ENCODE data around the gene DNAJC8.

The DNAJC8 gene, protein sequence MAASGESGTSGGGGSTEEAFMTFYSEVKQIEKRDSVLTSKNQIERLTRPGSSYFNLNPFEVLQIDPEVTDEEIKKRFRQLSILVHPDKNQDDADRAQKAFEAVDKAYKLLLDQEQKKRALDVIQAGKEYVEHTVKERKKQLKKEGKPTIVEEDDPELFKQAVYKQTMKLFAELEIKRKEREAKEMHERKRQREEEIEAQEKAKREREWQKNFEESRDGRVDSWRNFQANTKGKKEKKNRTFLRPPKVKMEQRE

DNA sequence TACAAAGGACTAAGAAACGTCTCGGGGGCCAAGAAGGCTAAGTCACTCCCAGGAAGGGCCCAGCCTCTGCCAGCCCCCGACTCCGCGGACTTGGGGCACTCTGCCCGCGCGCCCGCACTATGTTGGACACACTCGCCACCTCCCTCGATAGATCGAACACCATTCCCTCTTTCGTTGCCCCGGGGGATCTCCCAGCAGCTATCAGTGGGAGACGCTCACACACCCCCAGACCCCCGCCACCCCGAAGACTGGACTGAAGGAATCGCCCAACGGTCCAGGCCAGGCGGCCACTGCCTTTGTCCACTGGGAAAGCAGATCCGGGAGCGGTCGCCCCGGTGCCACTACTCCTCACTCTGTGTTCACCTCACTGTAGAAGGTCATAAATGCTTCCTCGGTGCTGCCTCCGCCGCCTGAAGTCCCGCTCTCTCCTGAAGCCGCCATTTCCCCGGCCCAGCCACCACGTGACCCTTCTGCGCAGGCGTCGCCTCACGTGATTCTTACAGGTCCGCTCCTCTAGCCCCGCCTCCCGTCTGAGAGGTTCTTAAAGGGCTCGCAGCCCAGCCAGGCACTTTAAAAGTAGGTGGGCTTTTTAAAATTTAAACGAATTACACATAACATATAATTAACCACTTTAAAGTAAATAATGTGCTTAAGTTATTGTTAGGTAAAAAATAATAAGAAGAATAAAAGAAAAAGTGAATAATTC is at the start of gene DNAJC8:
Gene DNAJC8 (minus strand): TSS at position 472 of the 706 bp plus-strand sequence. CDS start 31 bp downstream, at position 441.
- DNase-seq (ENCODE audit: low read depth in 2 of 2, low spot score in 1 of 2) = peak; percentile 92 to 96

DNA sequence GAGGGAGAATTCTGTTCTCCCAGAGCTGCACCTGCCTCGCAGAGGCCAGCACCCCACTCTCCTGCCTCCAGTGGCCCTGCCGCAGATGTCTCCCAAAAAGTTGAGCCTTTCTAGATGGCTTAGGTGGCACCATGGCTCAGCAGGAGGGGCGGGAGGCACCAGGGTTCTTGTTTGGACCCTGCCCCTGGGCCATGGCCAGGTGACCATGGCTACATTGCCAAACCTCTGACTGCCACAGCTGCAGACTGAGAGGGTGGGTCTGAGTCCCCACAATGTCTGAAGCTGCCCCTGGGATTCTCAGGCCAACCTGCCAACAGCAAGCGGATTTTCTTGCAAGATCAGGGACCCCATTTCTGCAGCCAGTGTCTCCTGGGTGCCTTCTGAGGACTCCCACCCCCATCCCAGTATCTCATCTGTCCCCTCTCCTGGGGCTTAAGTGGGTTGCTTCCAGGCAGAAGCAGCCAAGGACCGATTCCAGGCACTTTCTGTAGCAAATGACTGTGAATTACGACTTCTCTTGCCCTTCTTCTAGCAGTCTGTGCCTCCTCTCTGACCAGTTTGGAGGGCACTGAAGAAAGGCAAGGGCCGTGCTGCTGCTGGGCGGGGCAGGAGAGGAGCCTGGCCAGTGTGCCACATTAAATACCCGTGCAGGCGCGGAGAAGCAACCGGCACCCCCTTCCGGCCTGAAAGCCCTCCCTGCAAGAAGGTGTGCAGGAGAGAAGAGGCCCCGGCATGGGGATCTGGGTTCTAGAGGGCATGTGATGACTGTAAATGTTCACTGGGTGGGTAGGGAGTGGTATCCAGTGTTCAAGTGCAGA is 49.0 kb upstream of the DNAJC8 start:
- DNase-seq (ENCODE audit: low read depth in 2 of 2, low spot score in 1 of 2) = no peak

DNA sequence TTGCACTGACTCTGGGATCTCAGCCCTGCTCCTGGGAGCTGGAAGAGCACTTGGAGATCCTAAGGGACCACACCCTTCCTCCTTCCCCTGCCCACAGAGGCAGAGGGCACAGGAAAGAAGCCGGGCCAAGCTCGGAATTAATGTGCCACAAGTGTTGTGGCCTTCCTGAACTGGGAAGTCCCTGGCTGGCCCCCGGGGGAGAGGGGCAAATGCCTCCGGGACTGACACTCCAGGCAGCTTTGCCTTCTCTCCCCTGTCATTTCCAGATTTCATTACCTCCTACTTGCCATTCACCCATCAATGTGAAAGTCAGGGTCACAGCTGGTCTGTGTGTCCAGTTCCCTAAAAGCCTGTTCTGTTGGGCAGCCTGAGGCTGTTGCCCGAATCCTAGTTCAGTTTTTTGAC is 48.1 kb upstream of the DNAJC8 start:
- no peak for DNase-seq (ENCODE audit: low read depth in 2 of 2, low spot score in 1 of 2)

- no peak for DNase-seq (ENCODE audit: low read depth in 2 of 2, low spot score in 1 of 2)
Measured at GRCh38 chr1:28280501-28280900, 47.7 kb upstream of the DNAJC8 start.

GRCh38 chr1:28279721-28280120 is 46.9 kb upstream of the DNAJC8 start:
- no peak for DNase-seq (ENCODE audit: low read depth in 2 of 2, low spot score in 1 of 2)

- DNase-seq (ENCODE audit: low read depth in 2 of 2, low spot score in 1 of 2) = no peak
Measured at GRCh38 chr1:28278763-28279162, 45.9 kb upstream of the DNAJC8 start.

DNA sequence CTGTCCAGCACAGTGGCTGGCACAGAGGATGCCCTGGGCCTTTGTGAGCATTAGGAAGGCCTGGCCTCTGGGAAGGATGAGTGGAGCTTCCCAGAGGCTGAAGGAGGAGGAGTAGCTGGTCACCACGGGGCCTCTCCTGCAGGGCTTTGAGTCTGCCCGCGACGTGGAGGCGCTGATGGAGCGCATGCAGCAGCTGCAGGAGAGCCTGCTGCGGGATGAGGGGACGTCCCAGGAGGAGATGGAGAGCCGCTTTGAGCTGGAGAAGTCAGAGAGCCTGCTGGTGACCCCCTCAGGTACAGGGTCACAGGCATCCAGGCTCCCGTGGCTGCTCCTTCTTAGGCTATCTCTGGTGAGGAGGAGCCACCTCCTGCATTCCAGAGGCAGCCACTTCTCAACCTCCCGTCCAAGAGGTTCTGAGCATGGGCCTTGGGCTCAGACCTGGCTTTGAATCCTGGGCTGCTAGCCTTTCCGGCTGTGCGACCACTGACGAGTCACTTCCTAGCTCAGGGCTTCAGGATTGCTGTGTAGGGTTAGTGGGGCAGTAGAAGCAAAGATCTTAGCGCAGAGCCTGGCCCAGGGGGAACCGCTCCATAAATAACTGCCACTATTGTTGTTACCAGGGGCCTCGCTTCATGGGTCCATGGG is 40.5 kb upstream of the DNAJC8 start:
- DNase-seq (ENCODE audit: low read depth in 2 of 2, low spot score in 1 of 2) = no peak

DNA sequence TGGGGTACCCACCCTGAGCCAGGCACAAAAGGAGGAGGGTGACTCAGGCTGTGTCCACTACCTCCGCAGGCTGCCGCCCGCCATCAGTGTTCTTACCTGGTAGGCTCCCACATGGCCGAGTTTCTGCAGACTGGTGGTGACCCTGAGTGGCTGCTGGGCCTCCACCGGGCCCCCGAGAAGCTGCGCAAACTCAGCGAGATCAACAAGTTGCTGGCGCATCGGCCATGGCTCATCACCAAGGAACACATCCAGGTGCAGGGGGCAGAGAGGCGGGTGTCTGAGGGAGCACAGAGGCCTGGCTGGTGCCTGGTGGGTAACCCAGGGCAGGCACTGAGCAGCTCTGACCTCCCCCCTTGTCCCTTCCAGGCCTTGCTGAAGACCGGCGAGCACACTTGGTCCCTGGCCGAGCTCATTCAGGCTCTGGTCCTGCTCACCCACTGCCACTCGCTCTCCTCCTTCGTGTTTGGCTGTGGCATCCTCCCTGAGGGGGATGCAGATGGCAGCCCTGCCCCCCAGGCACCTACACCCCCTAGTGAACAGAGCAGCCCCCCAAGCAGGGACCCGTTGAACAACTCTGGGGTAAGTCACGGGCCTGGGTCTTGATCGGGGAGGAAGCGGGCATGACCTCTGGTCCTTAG is 39.5 kb upstream of the DNAJC8 start:
- no peak for DNase-seq (ENCODE audit: low read depth in 2 of 2, low spot score in 1 of 2)

GRCh38 chr1:28269529-28269928 is 36.7 kb upstream of the DNAJC8 start:
- DNase-seq (ENCODE audit: low read depth in 2 of 2, low spot score in 1 of 2) = no peak

GRCh38 chr1:28267633-28268032 is 34.8 kb upstream of the DNAJC8 start:
- no peak for DNase-seq (ENCODE audit: low read depth in 2 of 2, low spot score in 1 of 2)

DNA sequence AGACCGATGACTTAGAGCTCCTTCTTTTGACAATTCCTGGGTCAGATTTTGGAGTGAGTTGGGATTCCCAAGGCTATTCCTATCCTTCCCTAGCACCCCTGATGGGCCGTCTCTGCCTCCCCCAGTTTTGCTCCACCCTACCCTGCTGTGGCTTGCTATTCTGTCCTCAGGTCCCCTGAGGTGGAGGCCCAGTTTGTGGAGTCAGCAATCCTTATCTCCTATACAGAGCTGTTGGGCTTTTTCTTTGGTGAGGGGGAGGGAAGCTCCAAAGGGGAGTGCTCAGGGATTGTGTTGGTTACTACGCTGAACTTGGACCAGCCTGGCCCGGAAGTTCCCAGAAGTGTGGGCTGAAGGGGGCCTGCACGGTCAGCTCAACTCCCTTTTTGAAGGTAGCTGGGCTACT is 34.1 kb upstream of the DNAJC8 start:
- no peak for DNase-seq (ENCODE audit: low read depth in 2 of 2, low spot score in 1 of 2)

- no peak for DNase-seq (ENCODE audit: low read depth in 2 of 2, low spot score in 1 of 2)
Measured at GRCh38 chr1:28265577-28265976, 32.7 kb upstream of the DNAJC8 start.

- DNase-seq (ENCODE audit: low read depth in 2 of 2, low spot score in 1 of 2) = no peak
Measured at GRCh38 chr1:28264897-28265296, 32.1 kb upstream of the DNAJC8 start.

DNA sequence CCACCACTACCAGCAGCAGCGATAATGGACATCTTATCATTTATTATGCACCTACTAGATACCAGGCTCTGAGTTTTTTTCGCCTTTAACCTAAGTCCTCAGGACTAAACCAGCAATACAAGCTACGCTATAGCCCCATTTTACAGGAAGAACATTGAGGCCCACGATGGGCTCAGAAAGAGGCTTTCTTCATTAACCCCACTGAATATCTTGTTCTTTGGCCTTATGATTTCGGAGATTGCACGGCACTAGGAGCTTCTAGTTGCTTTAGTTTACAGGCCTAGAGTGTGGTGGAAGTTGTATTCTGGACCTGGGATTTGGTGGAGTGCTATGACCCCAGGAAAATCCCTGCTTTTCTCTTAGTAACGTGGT is 28.0 kb upstream of the DNAJC8 start:
- DNase-seq (ENCODE audit: low read depth in 2 of 2, low spot score in 1 of 2) = no peak

- DNase-seq (ENCODE audit: low read depth in 2 of 2, low spot score in 1 of 2) = no peak
Measured at GRCh38 chr1:28259934-28260802, 27.3 kb upstream of the DNAJC8 start.

GRCh38 chr1:28259252-28259933 is 26.6 kb upstream of the DNAJC8 start, which contains the start of gene SESN2:
Gene SESN2, plus strand, starts transcription at chr1:28259518. Its CDS starts 330 bp downstream, at chr1:28259848.
- DNase-seq (ENCODE audit: low read depth in 2 of 2, low spot score in 1 of 2) = peak; percentile 99

DNA sequence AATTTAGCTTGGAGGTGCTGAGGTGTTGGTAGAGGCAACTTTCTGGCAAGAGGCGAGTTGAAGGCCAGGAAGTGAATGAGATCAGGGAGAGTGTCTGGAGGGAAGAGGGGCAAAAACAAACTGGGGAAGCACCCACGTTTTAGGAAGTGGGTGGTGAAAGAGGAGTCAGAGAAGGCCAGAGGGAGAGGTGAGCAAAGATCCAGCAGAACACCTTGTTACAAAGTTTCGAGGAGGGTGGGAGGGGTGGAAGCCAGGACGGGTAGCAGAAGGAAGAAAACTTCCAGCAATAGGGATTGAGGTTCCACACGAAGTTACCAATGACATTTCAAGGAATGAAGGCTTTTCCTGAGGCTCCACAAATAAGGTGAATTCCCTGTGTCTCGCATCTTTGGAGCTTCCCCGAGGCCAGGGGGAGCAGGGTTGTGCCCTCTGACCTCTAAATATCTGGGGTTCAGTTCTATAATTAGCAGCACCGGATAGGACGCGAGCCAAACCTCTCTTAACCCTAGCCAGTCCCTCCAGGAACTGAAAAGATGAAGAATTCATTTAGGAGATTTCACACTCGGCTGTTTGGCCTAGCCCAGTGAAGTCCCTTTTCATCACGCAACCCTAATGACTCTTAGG is 25.9 kb upstream of the DNAJC8 start:
- DNase-seq (ENCODE audit: low read depth in 2 of 2, low spot score in 1 of 2) = no peak

DNA sequence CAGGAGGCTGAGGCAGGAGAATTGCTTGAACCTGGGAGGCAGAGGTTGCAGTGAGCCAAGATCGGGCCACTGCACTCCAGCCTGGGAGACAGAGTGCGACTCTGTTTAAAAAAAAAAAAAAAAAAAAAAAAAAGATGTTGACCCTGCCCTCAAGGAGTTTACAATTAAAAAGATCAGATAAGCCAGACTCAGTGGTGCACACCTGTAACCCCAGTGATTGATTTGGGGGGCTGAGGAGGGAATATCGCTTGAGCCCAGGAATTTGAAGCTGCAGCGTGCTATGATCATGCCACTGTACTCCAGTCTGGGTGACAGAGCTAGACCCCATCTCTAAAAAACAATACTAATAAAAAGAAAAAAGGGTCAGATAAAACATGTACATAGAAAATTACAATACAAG is 24.9 kb upstream of the DNAJC8 start:
- no peak for DNase-seq (ENCODE audit: low read depth in 2 of 2, low spot score in 1 of 2)

Measured in stimulated activated CD8-positive, alpha-beta memory T cell treated with anti-CD3 and anti-CD28 coated beads, Interleukin-4, amount 100 ng/mL, for 4 hours (primary cell).